DND-41 (cell line): ENCODE results near the gene TRAPPC2.

Source experiments
- ATAC-seq: fragments of 200-7000 bp; cut with Tn5 transposase; 3 replicates; pipeline ENCODE4 v1.9.1; 2021; ENCODE audit warnings: low read depth; ENCODE audit not compliant: insufficient read depth
- DNase-seq: peaks from one replicate; pipeline ENCODE4 v3.0.0-alpha.2; 2020
- H2AFZ ChIP-seq: 2 replicates; pipeline ENCODE4 v1.6.0; 2012; ENCODE audit warnings: low read depth, low read length
- H3K27ac ChIP-seq: 2 replicates; pipeline ENCODE4 v1.5.1; 2012; ENCODE audit warnings: low read length, inconsistent platforms
- H3K27me3 ChIP-seq: fragments of 200-600 bp; sonication (generic); 2 replicates; pipeline ENCODE4 v1.6.0; 2012; ENCODE audit warnings: low read length, mild to moderate bottlenecking, inconsistent platforms; ENCODE audit not compliant: insufficient read depth, poor library complexity
- H3K36me3 ChIP-seq: 2 replicates; pipeline ENCODE4 v1.5.1; 2012; ENCODE audit warnings: low read length, inconsistent platforms; ENCODE audit not compliant: insufficient read depth
- H3K4me1 ChIP-seq: 2 replicates; pipeline ENCODE4 v1.5.1; 2012; ENCODE audit warnings: mild to moderate bottlenecking, low read length; ENCODE audit not compliant: insufficient read depth
- H3K4me2 ChIP-seq: 2 replicates; pipeline ENCODE4 v1.6.0; 2012; ENCODE audit warnings: mild to moderate bottlenecking, moderate library complexity, low read length, inconsistent platforms; ENCODE audit not compliant: insufficient read depth
- H3K4me3 ChIP-seq, 2 experiments: fragments of 200-600 bp in 1 of 2; shearing (Covaris generic) in 1 of 2; 2 replicates each; pipeline ENCODE4 v1.5.1; 2012 to 2016; ENCODE audit warnings: inconsistent platforms in 2 of 2, low read length in 2 of 2, mild to moderate bottlenecking in 2 of 2, low read depth in 1 of 2, moderate library complexity in 1 of 2
- H3K79me2 ChIP-seq: 2 replicates; pipeline ENCODE4 v1.6.0; 2012; ENCODE audit warnings: low read length, inconsistent platforms; ENCODE audit not compliant: insufficient read depth
- H3K9ac ChIP-seq: 2 replicates; pipeline ENCODE4 v1.6.0; 2012; ENCODE audit warnings: low read depth, mild to moderate bottlenecking, inconsistent platforms, low read length, moderate library complexity
- H3K9me3 ChIP-seq: 2 replicates; pipeline ENCODE4 v1.5.1; 2012; ENCODE audit warnings: low read length, moderate library complexity, mild to moderate bottlenecking, inconsistent platforms; ENCODE audit not compliant: insufficient read depth, severe bottlenecking
- H4K20me1 ChIP-seq: 2 replicates; pipeline ENCODE4 v1.6.0; 2012; ENCODE audit warnings: low read length; ENCODE audit not compliant: insufficient read depth
- CTCF ChIP-seq: IDR thresholded peaks from 2 replicates; pipeline ENCODE4 v1.5.1; 2012; ENCODE audit warnings: borderline replicate concordance, low read length, moderate library complexity, mild to moderate bottlenecking; ENCODE audit not compliant: poor library complexity, severe bottlenecking; ENCODE audit errors: extremely low read depth
- EZH2 ChIP-seq: IDR thresholded peaks from 3 replicates; pipeline ENCODE4 v1.6.1; 2012; ENCODE audit warnings: borderline replicate concordance, low read depth, mild to moderate bottlenecking, moderate library complexity, low read length, inconsistent platforms; ENCODE audit not compliant: severe bottlenecking

Gene TRAPPC2

GRCh38 chrX:13664020-13664419 is 70.4 kb downstream of the TRAPPC2 start:
- H3K4me1 ChIP-seq = 0 out of 2 replicates have a peak, but pooled peaks cover under 1% of the 10 kb centered on the region
- H3K27ac ChIP-seq = no peak overlapping the region
- no peak for ATAC-seq
- no peak overlapping the region for H3K9ac ChIP-seq
- H3K36me3 ChIP-seq = peaks cover 13% of the 10 kb centered on the region
- no peak overlapping the region for H3K4me3 ChIP-seq
- H4K20me1 ChIP-seq = no peaks in the 10 kb centered on the region
- no peak overlapping the region for H3K4me2 ChIP-seq
- H2AFZ ChIP-seq = no peak overlapping the region
- H3K27me3 ChIP-seq = no peaks in the 10 kb centered on the region
- H3K9me3 ChIP-seq = no peaks in the 10 kb centered on the region
- DNase-seq = no peak
- TF ChIP-seq CTCF (no peak), EZH2 (no peak)
- no peaks in the 10 kb centered on the region for H3K79me2 ChIP-seq

GRCh38 chrX:13662355-13662791 is 72.0 kb downstream of the TRAPPC2 start:
- no peak overlapping the region for H3K27ac ChIP-seq
- H3K4me3 ChIP-seq = no peak overlapping the region
- ATAC-seq (no peak), DNase-seq (no peak)
- no peaks in the 10 kb centered on the region for H3K27me3 ChIP-seq
- H3K36me3 ChIP-seq = peaks cover 13% of the 10 kb centered on the region
- no peaks in the 10 kb centered on the region for H4K20me1 ChIP-seq
- H3K9ac ChIP-seq = no peak overlapping the region
- H3K4me2 ChIP-seq = no peak overlapping the region
- H3K9me3 ChIP-seq = no peaks in the 10 kb centered on the region
- peaks cover 4% of the 10 kb centered on the region; the same call in 1 of the 2 replicates for H3K4me1 ChIP-seq
- H3K79me2 ChIP-seq = no peaks in the 10 kb centered on the region
- TF ChIP-seq CTCF = no peak
- TF ChIP-seq EZH2 = no peak
- no peak overlapping the region for H2AFZ ChIP-seq
